ENCODE data around the gene ZNF609. TPM values are rescaled to one million over a fixed set of nuclear protein-coding genes. Genes with fewer than 3 reads are reported as not detected.

Gene ZNF609
- total RNA-seq, 1 experiment from 2014 or later, result 49.0 TPM

GRCh38 chr15:64685230-64685888, 225.0 kb downstream of the ZNF609 start:
- POLR2A ChIA-PET, result interaction anchor here (0.8 to 1.7 kb wide), 2 partner anchors 16 to 20 kb away, joined by 3 to 4 read pairs; no protein-coding TSS in a partner anchor
- no peak for TF ChIP-seq CTCF (IDR thresholded peaks at IDR 0.05; ENCODE audit: unreplicated experiment)
- Mint-ChIP-seq H3K27me3 (ENCODE audit: insufficient read depth, unreplicated experiment) (no peaks in the 10 kb centered on the region), H3K27ac (ENCODE audit: low read depth, unreplicated experiment) (no peak overlapping the region), H3K4me3 (ENCODE audit: unreplicated experiment) (no peak overlapping the region), H3K9me3 (ENCODE audit: unreplicated experiment) (no peaks in the 10 kb centered on the region), H3K4me1 (ENCODE audit: insufficient read depth, unreplicated experiment) (no peaks in the 10 kb centered on the region), H3K36me3 (ENCODE audit: insufficient read depth, unreplicated experiment) (peaks cover 85% of the 10 kb centered on the region)
- intact Hi-C loops (cut with micrococcal nuclease), result no loop called here
- CTCF ChIA-PET, result interaction anchor here (0.5 to 15.8 kb wide), 20 partner anchors 9 to 212 kb away, joined by 3 to 274 read pairs (median 4); no protein-coding TSS in a partner anchor
- no TSS peak for BruUV-seq (replicated peaks)
- DNase-seq (ENCODE audit: unreplicated experiment), result no peak

- Mint-ChIP-seq H3K9me3 (ENCODE audit: unreplicated experiment) (no peaks in the 10 kb centered on the region), H3K27ac (ENCODE audit: low read depth, unreplicated experiment) (no peak overlapping the region), H3K4me1 (ENCODE audit: insufficient read depth, unreplicated experiment) (no peaks in the 10 kb centered on the region), H3K27me3 (ENCODE audit: insufficient read depth, unreplicated experiment) (no peaks in the 10 kb centered on the region), H3K36me3 (ENCODE audit: insufficient read depth, unreplicated experiment) (peaks cover 83% of the 10 kb centered on the region), H3K4me3 (ENCODE audit: unreplicated experiment) (no peak overlapping the region)
- intact Hi-C loops (cut with micrococcal nuclease), result loop anchor here (1.0 kb wide), 2 partner anchors 42 to 124 kb away; no protein-coding TSS in a partner anchor
- peak; percentile 52 for TF ChIP-seq CTCF (IDR thresholded peaks at IDR 0.05; ENCODE audit: unreplicated experiment)
- ChIA-PET CTCF (interaction anchor here (0.6 to 15.8 kb wide), 37 partner anchors 9 to 477 kb away, joined by 3 to 274 read pairs (median 4); no protein-coding TSS in a partner anchor), POLR2A (interaction anchor here (0.7 to 1.8 kb wide), 5 partner anchors 11 to 215 kb away, joined by 3 to 8 read pairs (median 4); no protein-coding TSS in a partner anchor)
- peak; percentile 61 for DNase-seq (ENCODE audit: unreplicated experiment)
- no TSS peak for BruUV-seq (replicated peaks)
Measured at GRCh38 chr15:64686130-64686735, 225.9 kb downstream of the ZNF609 start.

- no TSS peak for BruUV-seq (replicated peaks)
- Mint-ChIP-seq H3K36me3 (ENCODE audit: insufficient read depth, unreplicated experiment) (peaks cover 77% of the 10 kb centered on the region), H3K27me3 (ENCODE audit: insufficient read depth, unreplicated experiment) (no peaks in the 10 kb centered on the region), H3K4me3 (ENCODE audit: unreplicated experiment) (no peak overlapping the region), H3K9me3 (ENCODE audit: unreplicated experiment) (no peaks in the 10 kb centered on the region), H3K27ac (ENCODE audit: low read depth, unreplicated experiment) (no peak overlapping the region), H3K4me1 (ENCODE audit: insufficient read depth, unreplicated experiment) (no peaks in the 10 kb centered on the region)
- ChIA-PET CTCF (interaction anchor here (0.6 to 15.8 kb wide), 23 partner anchors 8 to 428 kb away, joined by 3 to 274 read pairs (median 4); no protein-coding TSS in a partner anchor), POLR2A (interaction anchor here (1.2 to 1.8 kb wide), 3 partner anchors 10 to 41 kb away, joined by 3 to 8 read pairs (median 4); no protein-coding TSS in a partner anchor)
- no peak for DNase-seq (ENCODE audit: unreplicated experiment)
- no peak for TF ChIP-seq CTCF (IDR thresholded peaks at IDR 0.05; ENCODE audit: unreplicated experiment)
- intact Hi-C loops (cut with micrococcal nuclease), result no loop called here
Measured at GRCh38 chr15:64687172-64687571, 226.8 kb downstream of the ZNF609 start.

GRCh38 chr15:64687688-64688087, 227.3 kb downstream of the ZNF609 start:
- H3K9me3 Mint-ChIP-seq (ENCODE audit: unreplicated experiment), result no peaks in the 10 kb centered on the region
- no peak overlapping the region for H3K27ac Mint-ChIP-seq (ENCODE audit: low read depth, unreplicated experiment)
- CTCF ChIA-PET, result interaction anchor here (0.6 to 15.8 kb wide), 13 partner anchors 8 to 283 kb away, joined by 3 to 274 read pairs (median 6); no protein-coding TSS in a partner anchor
- peaks cover 79% of the 10 kb centered on the region for H3K36me3 Mint-ChIP-seq (ENCODE audit: insufficient read depth, unreplicated experiment)
- no peaks in the 10 kb centered on the region for H3K4me1 Mint-ChIP-seq (ENCODE audit: insufficient read depth, unreplicated experiment)
- TF ChIP-seq CTCF (IDR thresholded peaks at IDR 0.05; ENCODE audit: unreplicated experiment), result no peak
- BruUV-seq (replicated peaks), result TSS peak; percentile 67
- POLR2A ChIA-PET, result interaction anchor here (1.2 to 1.8 kb wide), 3 partner anchors 10 to 40 kb away, joined by 3 to 8 read pairs (median 4); no protein-coding TSS in a partner anchor
- H3K4me3 Mint-ChIP-seq (ENCODE audit: unreplicated experiment), result no peak overlapping the region
- H3K27me3 Mint-ChIP-seq (ENCODE audit: insufficient read depth, unreplicated experiment), result no peaks in the 10 kb centered on the region
- intact Hi-C loops (cut with micrococcal nuclease), result no loop called here
- no peak for DNase-seq (ENCODE audit: unreplicated experiment)

Measured in MCF 10A (cell line).